Activated naive CD4-positive, alpha-beta T cell treated with anti-CD3 and anti-CD28 coated beads, Interleukin-2, amount 10 ng/mL, durations not matched to agents 7 days and 5 days (primary cell): ENCODE results near the gene COL23A1.

Experiments
- CTCF ChIA-PET: fragments of 350-600 bp; sonication (Branson Sonifier 250); formaldehyde crosslinking; loops from one replicate; lab custom pipeline; 2021; ENCODE audit warnings: antibody characterized with exemption; lab: Charles Lee
- DNase-seq: peaks from one replicate; pipeline ENCODE4 v3.0.0-alpha.2; 2020
- H3K27ac Mint-ChIP-seq: one replicate; pipeline ENCODE4 v1.8.0; 2021; ENCODE audit warnings: mild to moderate bottlenecking, moderate library complexity, mixed read lengths
- H3K27me3 Mint-ChIP-seq: one replicate; pipeline ENCODE4 v1.8.0; 2021; ENCODE audit warnings: mild to moderate bottlenecking, mixed read lengths
- H3K36me3 Mint-ChIP-seq: one replicate; pipeline ENCODE4 v1.8.0; 2021; ENCODE audit warnings: mixed read lengths
- H3K4me1 Mint-ChIP-seq: one replicate; pipeline ENCODE4 v1.8.0; 2021; ENCODE audit warnings: mixed read lengths
- H3K4me3 Mint-ChIP-seq: one replicate; pipeline ENCODE4 v1.8.0; 2021; ENCODE audit warnings: mild to moderate bottlenecking, moderate library complexity, mixed read lengths
- H3K9me3 Mint-ChIP-seq: one replicate; pipeline ENCODE4 v1.8.0; 2021; ENCODE audit warnings: mixed read lengths

Gene COL23A1

DNA sequence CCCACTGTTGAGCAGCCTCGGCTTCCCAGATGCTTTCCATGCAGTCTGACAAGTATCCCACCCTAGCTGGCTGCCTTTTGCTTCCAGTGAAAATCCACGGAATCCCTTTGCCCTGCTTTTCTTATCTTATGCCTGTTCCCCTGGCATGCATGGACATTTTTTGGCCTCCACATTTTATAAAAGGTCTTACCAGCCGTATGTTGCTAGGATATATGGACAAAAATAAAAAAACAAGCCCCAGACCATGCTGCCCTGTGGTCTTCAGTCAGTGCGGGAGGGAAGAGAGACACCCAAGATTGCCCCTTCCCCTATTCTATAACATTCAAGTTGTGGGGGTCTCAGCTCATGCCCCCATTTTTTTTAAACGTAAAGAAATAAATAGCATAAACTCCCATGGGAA lies 129.6 kb downstream of the COL23A1 start:
- peaks cover 6% of the 10 kb centered on the region for H3K27me3 Mint-ChIP-seq
- no peak for DNase-seq
- CTCF ChIA-PET, result interaction anchor here (1.1 to 3.0 kb wide), 7 partner anchors 9 to 226 kb away, joined by 3 to 10 read pairs (median 4); no protein-coding TSS in a partner anchor
- no peak overlapping the region for H3K27ac Mint-ChIP-seq
- H3K9me3 Mint-ChIP-seq, result no peaks in the 10 kb centered on the region
- no peaks in the 10 kb centered on the region for H3K36me3 Mint-ChIP-seq
- no peaks in the 10 kb centered on the region for H3K4me1 Mint-ChIP-seq
- H3K4me3 Mint-ChIP-seq, result no peak overlapping the region

DNA sequence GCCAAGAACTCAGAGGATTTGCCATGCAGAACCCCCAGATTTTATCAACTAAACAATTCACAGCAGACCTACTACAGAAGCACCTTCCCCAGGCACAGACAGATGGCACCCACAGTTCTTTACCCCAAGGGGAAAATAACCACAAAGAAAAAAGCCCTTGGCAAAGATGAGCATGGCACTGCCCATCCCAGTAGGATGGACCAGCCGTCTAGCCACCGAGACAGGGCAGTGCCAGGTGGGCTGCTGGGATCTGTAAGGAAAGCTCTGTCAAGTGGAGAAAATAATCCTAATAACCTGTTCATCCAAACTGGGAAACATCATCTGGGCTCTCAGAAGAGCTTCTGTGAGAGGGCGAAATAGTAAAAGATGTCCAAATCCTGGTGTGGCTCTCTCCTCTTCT lies 130.0 kb downstream of the COL23A1 start:
- no peak overlapping the region for H3K4me3 Mint-ChIP-seq
- H3K36me3 Mint-ChIP-seq, result no peaks in the 10 kb centered on the region
- no peaks in the 10 kb centered on the region for H3K9me3 Mint-ChIP-seq
- DNase-seq, result no peak
- H3K27ac Mint-ChIP-seq, result no peak overlapping the region
- no peaks in the 10 kb centered on the region for H3K4me1 Mint-ChIP-seq
- peaks cover 6% of the 10 kb centered on the region for H3K27me3 Mint-ChIP-seq
- CTCF ChIA-PET, result interaction anchor here (1.2 to 3.0 kb wide), 4 partner anchors 12 to 225 kb away, joined by 3 to 10 read pairs (median 4); no protein-coding TSS in a partner anchor

DNA sequence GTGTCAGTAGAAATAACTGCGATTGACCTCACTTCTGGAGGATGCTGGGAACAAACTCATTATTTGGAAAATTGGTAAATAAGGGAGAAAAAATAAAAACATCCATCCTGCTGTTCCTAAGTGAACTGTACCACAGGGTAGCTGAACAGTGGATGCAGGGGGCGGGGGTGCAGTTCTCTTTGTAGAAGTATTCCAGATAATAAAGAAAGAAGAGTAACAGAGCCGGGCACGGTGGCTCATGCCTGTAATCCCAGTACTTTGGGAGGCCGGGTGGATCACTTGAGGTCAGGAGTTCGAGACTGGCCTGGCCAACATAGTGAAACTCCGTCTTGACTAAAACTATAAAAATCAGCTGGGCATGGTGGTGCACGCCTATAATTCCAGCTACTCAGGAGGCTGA lies 132.1 kb downstream of the COL23A1 start:
- Mint-ChIP-seq H3K36me3 (no peaks in the 10 kb centered on the region), H3K4me1 (no peaks in the 10 kb centered on the region), H3K4me3 (no peak overlapping the region), H3K27me3 (peaks cover 6% of the 10 kb centered on the region), H3K27ac (no peak overlapping the region), H3K9me3 (no peaks in the 10 kb centered on the region)
- CTCF ChIA-PET, result no interaction called here
- no peak for DNase-seq

DNA sequence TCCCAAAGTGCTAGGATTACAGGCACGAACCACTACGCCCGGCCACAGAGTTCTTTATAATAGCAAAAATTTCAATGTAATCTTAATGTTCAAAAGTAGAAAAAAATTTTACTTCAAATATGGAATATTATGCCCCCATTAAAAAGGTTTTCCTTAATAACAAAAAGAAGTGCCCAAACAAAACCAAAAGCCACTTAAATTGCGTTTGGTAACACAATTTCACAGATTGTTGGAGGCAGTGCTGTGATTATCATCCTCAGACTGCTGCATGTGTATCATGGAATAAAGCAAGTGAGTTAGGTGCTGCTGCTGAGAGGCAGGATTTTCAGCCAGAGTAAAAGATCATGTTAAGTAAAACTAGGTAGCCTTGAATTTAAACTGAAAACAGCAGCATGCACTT lies 132.7 kb downstream of the COL23A1 start:
- Mint-ChIP-seq H3K4me1 (no peaks in the 10 kb centered on the region), H3K4me3 (no peak overlapping the region), H3K9me3 (no peaks in the 10 kb centered on the region), H3K27ac (no peak overlapping the region), H3K36me3 (no peaks in the 10 kb centered on the region), H3K27me3 (peaks cover 6% of the 10 kb centered on the region)
- DNase-seq, result no peak
- CTCF ChIA-PET, result no interaction called here

DNA sequence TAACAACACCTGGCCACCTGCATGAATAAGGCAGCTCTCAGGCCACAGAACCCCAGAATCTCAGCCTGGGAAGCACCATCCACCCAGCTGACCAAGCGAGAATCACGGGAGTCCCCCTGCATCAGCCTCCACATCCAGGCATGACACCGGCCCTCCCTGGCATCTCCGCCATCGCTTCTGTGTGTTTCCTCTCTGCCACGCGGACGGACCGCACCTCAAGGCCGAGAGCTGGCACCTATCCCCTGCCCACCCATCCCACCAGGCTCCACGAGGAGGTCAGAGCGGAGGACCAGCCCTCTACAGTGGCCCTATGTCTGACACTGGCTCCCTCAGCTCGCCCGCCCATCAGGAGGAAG lies 134.7 kb downstream of the COL23A1 start:
- no peaks in the 10 kb centered on the region for H3K36me3 Mint-ChIP-seq
- no peaks in the 10 kb centered on the region for H3K9me3 Mint-ChIP-seq
- no peak overlapping the region for H3K4me3 Mint-ChIP-seq
- no peak overlapping the region for H3K27ac Mint-ChIP-seq
- H3K4me1 Mint-ChIP-seq, result no peaks in the 10 kb centered on the region
- no peak for DNase-seq
- CTCF ChIA-PET, result interaction anchor here (1.2 kb wide), 1 partner anchor 171 kb away, joined by 3 read pairs; no protein-coding TSS in a partner anchor
- no peaks in the 10 kb centered on the region for H3K27me3 Mint-ChIP-seq

DNA sequence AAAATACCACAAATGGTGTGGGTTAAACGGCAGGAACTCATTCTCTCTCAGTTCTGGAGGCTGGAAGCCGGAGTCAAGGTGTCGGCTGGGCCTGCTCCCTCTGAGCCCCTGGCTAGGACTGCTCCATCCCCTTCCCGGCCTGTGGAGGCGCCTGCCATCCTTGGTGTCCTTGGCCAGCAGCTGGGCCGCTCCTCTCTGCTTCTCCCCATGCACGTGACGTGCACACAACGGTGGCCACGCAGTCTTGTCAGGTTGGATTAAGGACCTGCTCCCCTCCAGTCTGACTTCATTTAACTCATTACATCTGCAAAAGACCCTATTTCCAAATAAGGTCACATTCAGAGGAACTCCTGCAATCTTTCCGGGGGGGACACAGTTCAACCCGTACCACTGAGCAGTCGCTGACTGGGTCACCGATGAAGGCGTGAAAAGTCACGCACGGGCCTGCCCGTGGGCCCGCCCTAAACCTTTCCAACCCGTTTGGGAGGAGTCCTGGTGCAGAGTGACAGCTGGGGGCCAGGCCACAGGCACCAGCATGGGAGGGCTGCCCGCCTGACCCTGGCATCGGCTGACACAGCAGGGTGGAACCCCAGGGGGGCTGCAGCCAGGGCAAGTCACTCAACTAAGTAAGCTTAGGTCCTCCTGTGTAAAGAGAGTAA lies 135.2 kb downstream of the COL23A1 start:
- Mint-ChIP-seq H3K27ac (no peak overlapping the region), H3K9me3 (no peaks in the 10 kb centered on the region), H3K36me3 (no peaks in the 10 kb centered on the region), H3K4me1 (no peaks in the 10 kb centered on the region), H3K27me3 (peaks cover 4% of the 10 kb centered on the region), H3K4me3 (no peak overlapping the region)
- no peak for DNase-seq
- CTCF ChIA-PET, result interaction anchor here (1.2 kb wide), 1 partner anchor 171 kb away, joined by 3 read pairs; no protein-coding TSS in a partner anchor

DNA sequence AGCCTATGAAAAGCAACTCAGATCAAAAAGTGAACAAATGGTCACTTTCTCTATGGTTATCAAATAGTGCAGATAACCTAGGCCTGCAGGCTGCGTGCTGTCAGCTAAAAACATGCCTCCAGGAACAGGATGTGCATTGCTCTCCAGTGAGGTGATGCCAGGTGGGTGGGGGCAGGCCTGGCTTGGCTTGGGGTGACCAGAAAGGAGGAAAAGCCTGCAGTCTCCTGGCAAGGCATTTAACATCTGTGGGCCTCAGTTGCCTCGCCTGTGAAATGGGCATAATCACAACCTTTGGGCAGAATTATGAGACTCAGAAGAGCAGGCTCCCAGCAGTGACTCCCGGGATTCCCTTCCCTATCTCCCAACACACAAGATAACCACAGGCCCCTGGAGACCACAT lies 135.9 kb downstream of the COL23A1 start:
- Mint-ChIP-seq H3K27me3 (peaks cover 5% of the 10 kb centered on the region), H3K4me1 (no peaks in the 10 kb centered on the region), H3K36me3 (no peaks in the 10 kb centered on the region), H3K27ac (no peak overlapping the region), H3K9me3 (no peaks in the 10 kb centered on the region), H3K4me3 (no peak overlapping the region)
- no peak for DNase-seq
- CTCF ChIA-PET, result no interaction called here

DNA sequence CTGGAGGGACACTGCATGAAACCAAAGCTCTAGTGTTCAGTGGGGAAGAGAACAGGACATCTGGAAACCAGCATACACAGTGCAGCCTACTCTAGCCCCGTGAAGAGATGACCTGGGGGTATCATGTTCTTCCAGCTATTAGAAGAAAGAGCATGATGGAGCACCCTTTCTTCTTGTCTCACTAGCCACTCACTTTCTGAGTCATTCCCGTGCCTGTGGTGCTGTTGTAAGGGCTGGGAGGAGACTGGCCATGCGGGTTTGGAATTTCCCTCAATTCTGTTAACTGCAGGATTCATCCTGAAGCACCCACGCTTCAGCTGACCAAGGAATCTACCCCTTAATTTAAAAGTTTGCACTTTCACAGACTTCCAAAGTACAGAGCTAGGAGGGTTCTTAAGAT lies 137.0 kb downstream of the COL23A1 start:
- H3K36me3 Mint-ChIP-seq, result no peaks in the 10 kb centered on the region
- no peaks in the 10 kb centered on the region for H3K9me3 Mint-ChIP-seq
- no peak overlapping the region for H3K4me3 Mint-ChIP-seq
- peaks cover 5% of the 10 kb centered on the region for H3K27me3 Mint-ChIP-seq
- H3K27ac Mint-ChIP-seq, result no peak overlapping the region
- CTCF ChIA-PET, result no interaction called here
- no peaks in the 10 kb centered on the region for H3K4me1 Mint-ChIP-seq
- DNase-seq, result no peak

DNA sequence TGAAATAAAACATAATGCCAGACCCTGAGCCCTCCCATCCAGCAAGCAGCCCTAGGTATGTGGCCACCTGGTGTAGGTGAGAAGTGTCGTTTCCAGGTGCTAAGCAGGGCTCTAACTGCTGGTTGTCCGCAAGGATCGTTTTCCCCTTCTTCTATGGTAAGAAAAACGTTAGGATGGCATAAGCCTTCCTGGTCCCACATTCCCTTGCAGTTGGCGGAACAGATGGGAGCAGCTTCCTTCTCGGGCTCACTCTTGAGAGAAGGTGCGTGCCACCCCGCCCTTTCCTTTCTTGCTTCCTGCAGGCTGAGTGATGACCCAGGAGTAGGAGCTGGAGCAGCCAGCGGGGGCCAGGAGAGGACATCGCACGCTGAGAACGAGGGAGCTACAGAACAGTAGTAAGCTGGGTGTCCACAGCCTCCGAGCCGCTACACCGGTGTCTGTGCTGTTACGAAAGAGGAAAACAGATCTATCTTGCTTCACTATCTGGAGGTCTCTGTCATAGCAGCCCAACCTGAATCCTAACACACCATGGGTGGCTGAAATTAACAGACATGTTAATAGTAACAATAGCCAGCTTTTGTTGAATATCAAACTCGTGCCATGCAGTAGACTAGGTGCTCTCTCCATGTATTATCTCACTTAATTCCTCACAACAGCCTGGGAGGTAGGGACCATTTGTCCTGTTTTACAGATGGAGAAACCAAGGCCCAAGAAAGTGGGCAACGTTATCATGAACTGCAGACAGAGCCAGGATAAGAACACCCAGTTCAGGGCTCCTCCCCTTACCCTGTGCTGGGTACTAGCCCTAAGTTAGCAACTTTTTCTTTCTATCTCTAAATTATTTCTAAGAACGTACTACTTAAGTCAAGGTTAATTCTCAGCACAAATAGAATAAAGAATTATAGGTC lies 139.8 kb downstream of the COL23A1 start:
- Mint-ChIP-seq H3K4me1 (no peaks in the 10 kb centered on the region), H3K27ac (no peak overlapping the region), H3K9me3 (no peaks in the 10 kb centered on the region), H3K4me3 (no peak overlapping the region), H3K27me3 (peaks cover 5% of the 10 kb centered on the region), H3K36me3 (no peaks in the 10 kb centered on the region)
- CTCF ChIA-PET, result no interaction called here
- no peak for DNase-seq

DNA sequence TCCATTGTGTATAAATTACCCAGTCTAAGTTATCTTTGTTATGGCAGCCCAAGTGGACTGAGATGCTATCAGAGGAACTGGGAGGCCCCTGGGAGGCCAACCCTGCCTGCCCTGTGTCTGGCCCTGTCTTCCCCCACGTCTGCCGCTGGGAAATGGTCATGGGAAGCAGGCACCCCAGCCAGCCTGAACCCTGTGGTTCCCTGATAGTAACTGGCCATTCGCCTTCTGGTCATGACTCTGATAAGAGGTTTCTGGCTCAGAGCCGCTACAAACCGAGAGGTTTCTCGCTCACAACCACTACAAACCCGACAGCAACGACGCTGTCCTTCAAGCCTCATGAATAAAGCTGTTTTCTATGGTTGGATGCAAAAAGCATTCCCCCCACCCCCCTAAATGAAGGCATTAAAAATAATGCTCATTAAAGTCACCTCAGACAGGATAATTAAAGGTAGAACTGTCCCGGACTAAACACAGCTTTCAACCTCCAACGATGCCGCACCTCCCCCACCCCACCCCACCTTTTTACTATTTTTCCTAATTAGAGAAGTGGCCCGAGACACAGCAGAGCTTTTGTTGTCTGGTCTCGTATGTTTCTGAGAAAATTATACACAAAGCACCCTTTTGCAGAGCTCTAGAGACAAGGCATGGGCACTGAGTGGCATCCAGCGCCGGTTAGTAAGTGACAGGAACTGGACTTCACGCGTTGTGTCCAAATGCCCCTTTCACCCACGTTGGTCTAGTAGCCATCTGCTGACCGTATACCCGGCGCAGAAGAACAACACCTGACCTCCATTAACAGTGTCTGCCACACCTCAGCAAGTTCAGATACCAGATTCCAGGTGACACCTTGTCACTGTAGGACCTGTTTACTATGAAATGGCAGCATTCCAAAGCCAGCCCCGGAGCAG lies 140.8 kb downstream of the COL23A1 start:
- H3K4me3 Mint-ChIP-seq, result no peak overlapping the region
- CTCF ChIA-PET, result no interaction called here
- no peaks in the 10 kb centered on the region for H3K4me1 Mint-ChIP-seq
- H3K9me3 Mint-ChIP-seq, result no peaks in the 10 kb centered on the region
- H3K27ac Mint-ChIP-seq, result no peak overlapping the region
- H3K36me3 Mint-ChIP-seq, result no peaks in the 10 kb centered on the region
- H3K27me3 Mint-ChIP-seq, result peaks cover 6% of the 10 kb centered on the region
- no peak for DNase-seq

DNA sequence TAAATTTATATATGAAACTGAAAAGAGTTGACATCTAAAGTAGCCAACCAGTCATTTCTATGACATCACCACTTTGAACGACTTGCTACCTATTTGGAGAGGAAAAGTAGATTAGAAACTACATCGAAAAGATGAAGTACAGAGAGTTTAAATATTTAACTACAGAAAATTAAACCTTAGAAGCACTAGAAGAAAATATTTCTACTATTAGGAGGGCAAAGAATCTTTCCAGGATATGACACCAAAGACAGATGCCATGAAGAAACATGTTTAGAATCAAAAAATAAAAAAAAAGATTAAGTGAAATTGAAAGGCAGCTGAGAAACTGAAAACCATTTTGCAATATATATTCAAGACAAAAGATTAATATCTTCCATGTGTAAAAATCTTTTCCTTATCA lies 144.7 kb downstream of the COL23A1 start:
- Mint-ChIP-seq H3K27me3 (peaks cover 24% of the 10 kb centered on the region), H3K4me1 (peaks cover 5% of the 10 kb centered on the region), H3K4me3 (no peak overlapping the region), H3K27ac (no peak overlapping the region), H3K36me3 (no peaks in the 10 kb centered on the region), H3K9me3 (no peaks in the 10 kb centered on the region)
- no peak for DNase-seq
- CTCF ChIA-PET, result no interaction called here

DNA sequence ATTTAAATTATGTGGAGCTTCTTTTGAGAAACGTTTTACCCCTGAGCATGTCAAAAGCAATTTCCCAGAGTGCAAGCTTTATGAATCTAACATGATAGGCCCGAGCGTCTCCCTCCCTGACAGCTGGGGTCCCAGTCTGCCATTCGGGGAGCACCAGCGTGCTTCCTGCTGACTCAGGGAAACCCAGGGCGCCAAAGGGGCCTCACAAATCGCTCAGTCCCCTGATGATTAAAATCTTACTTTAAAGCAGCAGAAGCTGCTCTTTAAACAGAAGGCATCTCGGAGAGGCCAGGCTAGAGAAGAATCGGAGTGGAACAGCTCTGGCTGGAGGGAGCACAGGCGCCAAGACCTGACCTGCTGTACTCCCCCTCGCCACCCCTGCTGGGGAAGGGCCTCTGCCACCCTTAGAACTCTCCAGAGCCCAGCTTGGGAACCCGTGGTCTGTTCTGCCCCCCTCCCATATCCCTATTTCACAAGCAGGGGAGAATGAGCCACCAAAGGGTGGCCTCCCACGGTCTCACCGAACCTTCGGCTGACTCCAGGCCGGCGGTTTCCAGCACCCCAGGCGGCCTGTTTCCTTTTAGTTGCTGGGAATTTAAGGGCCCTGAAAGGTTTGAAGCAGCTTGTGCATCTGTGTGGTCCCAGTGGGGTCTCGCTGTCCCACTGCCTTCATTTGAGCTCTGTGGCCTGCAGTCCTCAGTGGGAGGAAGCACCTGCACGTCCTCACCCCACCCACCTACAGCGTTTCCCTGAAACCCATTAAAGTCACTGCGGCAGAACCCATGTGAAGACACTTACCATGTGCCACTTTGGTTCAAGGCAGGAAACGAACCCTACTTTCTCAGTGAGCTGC lies 147.6 kb downstream of the COL23A1 start:
- no peaks in the 10 kb centered on the region for H3K36me3 Mint-ChIP-seq
- CTCF ChIA-PET, result no interaction called here
- peaks cover 42% of the 10 kb centered on the region for H3K27me3 Mint-ChIP-seq
- no peak overlapping the region for H3K4me3 Mint-ChIP-seq
- no peaks in the 10 kb centered on the region for H3K9me3 Mint-ChIP-seq
- H3K4me1 Mint-ChIP-seq, result peaks cover 5% of the 10 kb centered on the region
- H3K27ac Mint-ChIP-seq, result no peak overlapping the region
- DNase-seq, result no peak

DNA sequence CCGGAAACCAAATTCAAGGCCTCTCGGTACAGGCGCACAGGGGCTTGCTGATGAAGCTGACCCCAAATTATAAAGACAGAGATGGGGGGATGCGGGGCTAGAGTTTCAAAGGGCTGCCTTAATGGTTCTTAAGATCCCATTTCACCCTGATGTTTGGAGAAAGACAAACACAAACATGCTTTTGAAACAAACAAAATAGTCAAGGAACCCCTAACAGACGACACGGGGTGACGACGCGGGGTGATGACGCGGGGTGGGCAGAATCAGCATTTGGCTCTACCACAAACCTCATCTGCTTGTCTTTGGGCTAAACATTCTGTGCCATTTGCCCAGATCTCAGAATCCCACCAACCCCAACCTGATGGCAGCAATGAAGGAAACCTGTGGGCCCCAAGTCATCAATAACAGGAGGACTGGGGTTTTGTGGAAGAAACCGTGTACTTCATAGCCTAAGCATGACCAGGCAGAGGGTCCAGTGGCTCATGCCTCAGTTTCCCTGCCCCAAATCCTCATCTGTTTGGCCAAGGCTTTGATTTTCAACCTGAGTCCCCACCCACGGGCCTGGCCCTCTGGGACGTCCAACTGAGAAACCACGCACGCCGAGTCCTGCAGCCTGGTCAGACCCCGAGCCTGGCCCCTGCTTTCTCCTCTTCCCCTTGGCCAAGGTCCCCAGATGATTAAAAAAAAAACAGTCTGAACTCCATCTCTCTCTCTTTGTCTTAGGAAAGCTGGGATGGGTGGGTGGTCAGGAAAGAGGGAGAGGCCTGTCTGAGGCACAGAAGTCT lies 148.5 kb downstream of the COL23A1 start:
- peaks cover 5% of the 10 kb centered on the region for H3K4me1 Mint-ChIP-seq
- DNase-seq, result no peak
- CTCF ChIA-PET, result no interaction called here
- H3K27me3 Mint-ChIP-seq, result peaks cover 48% of the 10 kb centered on the region
- H3K36me3 Mint-ChIP-seq, result no peaks in the 10 kb centered on the region
- H3K9me3 Mint-ChIP-seq, result no peaks in the 10 kb centered on the region
- H3K27ac Mint-ChIP-seq, result no peak overlapping the region
- H3K4me3 Mint-ChIP-seq, result no peak overlapping the region
